Mucosa of gallbladder (tissue), 1 donor: ENCODE results near the gene TTC28. TPM values are rescaled to one million over a fixed set of nuclear protein-coding genes. Genes with fewer than 3 reads are reported as not detected.
"Not testable (repeated sequence)": the region's sequence is repeated elsewhere in the genome, so short reads cannot be mapped to it uniquely, and the experiment has no call there.

Experiments used
- DNase-seq: peaks from one replicate; pipeline ENCODE4 v3.0.0-alpha.2; 2020; ENCODE audit warnings: low spot score
- total RNA-seq: library from RNA; stranded (reverse); gene quantifications from one replicate; pipeline ENCODE4 v1.2.1, GENCODE V29; 2021
- donor health status: DM: no; HTN: no; CAD: no.

TTC28 gene
- total RNA-seq, 1 donor from 2014 or later: 32.7 TPM

- DNase-seq: no peak
Observed at GRCh38 chr22:28407645-28408044, 272.0 kb downstream of the TTC28 start.

- DNase-seq: no peak
Observed at GRCh38 chr22:28406246-28406645, 273.4 kb downstream of the TTC28 start.

- DNase-seq: no peak
Observed at GRCh38 chr22:28405588-28405987, 274.1 kb downstream of the TTC28 start.

- no peak for DNase-seq
Observed at GRCh38 chr22:28402539-28402938, 277.1 kb downstream of the TTC28 start.

GRCh38 chr22:28402060-28402459 lies 277.6 kb downstream of the TTC28 start:
- no peak for DNase-seq

- no peak for DNase-seq
Observed at GRCh38 chr22:28398981-28399380, 280.7 kb downstream of the TTC28 start.

GRCh38 chr22:28398355-28398754 lies 281.3 kb downstream of the TTC28 start:
- no peak for DNase-seq

GRCh38 chr22:28397306-28397705 lies 282.3 kb downstream of the TTC28 start:
- DNase-seq: no peak

- no peak for DNase-seq
Observed at GRCh38 chr22:28395920-28396753, 283.5 kb downstream of the TTC28 start.

GRCh38 chr22:28395520-28395919 lies 284.1 kb downstream of the TTC28 start:
- no peak for DNase-seq

GRCh38 chr22:28394513-28395110 lies 285.0 kb downstream of the TTC28 start:
- DNase-seq: no peak

- DNase-seq: no peak
Observed at GRCh38 chr22:28381429-28382167, 298.0 kb downstream of the TTC28 start.

- DNase-seq: no peak
Observed at GRCh38 chr22:28379951-28380350, 299.7 kb downstream of the TTC28 start.

GRCh38 chr22:28379075-28379779 lies 300.4 kb downstream of the TTC28 start:
- DNase-seq: no peak

GRCh38 chr22:28375761-28376534 lies 303.7 kb downstream of the TTC28 start:
- DNase-seq: no peak

- no peak for DNase-seq
Observed at GRCh38 chr22:28373831-28374230, 305.8 kb downstream of the TTC28 start.

- DNase-seq: no peak
Observed at GRCh38 chr22:28369854-28370253, 309.8 kb downstream of the TTC28 start.

- DNase-seq: no peak
Observed at GRCh38 chr22:28366856-28367255, 312.8 kb downstream of the TTC28 start.

GRCh38 chr22:28365371-28365770 lies 314.3 kb downstream of the TTC28 start:
- DNase-seq: no peak

GRCh38 chr22:28364105-28364504 lies 315.5 kb downstream of the TTC28 start:
- DNase-seq: not testable (repeated sequence)

- DNase-seq: no peak
Observed at GRCh38 chr22:28360939-28361338, 318.7 kb downstream of the TTC28 start.
